Gastroesophageal sphincter (tissue), 4 donors: ENCODE data around the gene AUTS2. TPM values are rescaled to one million over a fixed set of nuclear protein-coding genes. Genes with fewer than 3 reads are reported as not detected.

Source experiments
- ATAC-seq: fragments of 150-250 bp; one replicate; pipeline ENCODE4 v1.9.1; 2016; ENCODE audit warnings: mild to moderate bottlenecking, moderate library complexity
- H3K27ac ChIP-seq, 4 donors: fragments of 200-600 bp; sonication (generic) in 3 of 4; 1 replicate in 3 of 4; 2 replicates in 1 of 4; pipeline ENCODE4 v1.5.1; 2016 to 2019
- H3K27me3 ChIP-seq: fragments of 200-600 bp; sonication (generic); one replicate; pipeline ENCODE4 v1.5.1; 2019
- H3K36me3 ChIP-seq, 2 donors: fragments of 200-600 bp; sonication (generic); one replicate each; pipeline ENCODE4 v1.5.1; 2019; ENCODE audit warnings: control low read depth in 1 of 2
- H3K4me1 ChIP-seq, 3 donors: fragments of 200-600 bp; sonication (generic); 1 replicate in 2 of 3; 2 replicates in 1 of 3; pipeline ENCODE4 v1.5.1; 2016 to 2019; ENCODE audit warnings: control low read depth in 2 of 3
- H3K4me3 ChIP-seq, 2 donors: fragments of 200-600 bp; sonication (generic); one replicate each; pipeline ENCODE4 v1.5.1; 2019; ENCODE audit warnings: mild to moderate bottlenecking in 1 of 2, moderate library complexity in 1 of 2
- H3K9me3 ChIP-seq, 3 donors: fragments of 200-600 bp; sonication (generic); one replicate each; pipeline ENCODE4 v1.5.1; 2017 to 2019; ENCODE audit warnings: control low read depth in 2 of 3
- EP300 ChIP-seq: sonication (generic); formaldehyde crosslinking; IDR thresholded peaks from one replicate; pipeline ENCODE4 v1.6.1; 2017; ENCODE audit warnings: antibody characterized with exemption, mild to moderate bottlenecking
- POLR2A ChIP-seq, 2 donors: fragments of 450-650 bp; IDR thresholded peaks; one replicate each; pipeline ENCODE4 v1.6.1; 2017; ENCODE audit warnings: antibody characterized with exemption in 2 of 2, mild to moderate bottlenecking in 2 of 2, moderate library complexity in 1 of 2
- POLR2AphosphoS5 ChIP-seq: sonication (generic); formaldehyde crosslinking; IDR thresholded peaks from one replicate; pipeline ENCODE4 v1.6.1; 2017; ENCODE audit warnings: antibody characterized with exemption
- WGBS, 2 donors: methylation state at CpG; one replicate each; pipeline ENCODE4 v1.1.5; 2018; ENCODE audit warnings: low coverage in 1 of 2; 5-methylcytosine and 5-hydroxymethylcytosine counted together
- total RNA-seq, 4 donors: library from RNA; depleted of rRNA; stranded (reverse); fragments of >200 nt; gene quantifications; one replicate each; pipeline ENCODE4 v1.1.0, GENCODE V29; 2016
- TF ChIP-seq, protein P1 (sequence below), 4 experiments: fragments of 200-600 bp in 2 of 4; fragments of 450-650 bp in 2 of 4; sonication (generic) in 1 of 4; IDR thresholded peaks; one replicate each; pipeline ENCODE4 v1.5.1; 2017 to 2019; ENCODE audit warnings: antibody characterized with exemption in 4 of 4, mild to moderate bottlenecking in 2 of 4, moderate library complexity in 2 of 4

The AUTS2 gene
- total RNA-seq, 4 donors from 2014 or later: 12.2 to 48.7 (median 44.1) TPM

DNA sequence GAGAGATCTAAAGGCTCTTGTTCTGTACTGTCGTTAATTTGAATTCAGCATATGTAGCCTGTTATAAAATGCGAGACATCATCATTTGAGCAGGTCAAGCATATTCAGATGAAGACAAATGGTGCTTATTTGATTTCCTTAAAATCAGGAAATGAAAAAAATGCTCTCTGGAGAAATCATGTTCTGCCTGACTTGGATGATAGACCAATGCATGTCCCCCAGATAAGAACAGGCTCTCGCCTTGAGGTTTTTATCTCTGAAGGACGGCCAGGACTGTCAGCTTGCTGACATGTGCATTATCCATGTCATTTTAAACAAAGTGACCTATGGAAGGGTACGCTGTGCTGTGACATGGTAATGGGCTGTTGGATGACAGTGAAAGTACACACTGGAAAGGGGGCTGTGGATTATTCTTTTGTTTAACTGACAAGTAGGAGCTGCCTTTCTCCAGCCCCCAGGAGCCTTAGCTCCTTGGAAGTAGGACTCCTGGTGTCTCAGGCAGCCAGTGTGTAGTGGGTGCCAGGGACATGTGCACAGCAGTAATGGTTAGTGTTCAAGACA is 838.6 kb downstream of the AUTS2 start:
- no peaks in the 10 kb centered on the region for H3K27me3 ChIP-seq
- H3K9me3 ChIP-seq: no peaks in the 10 kb centered on the region
- H3K4me1 ChIP-seq: no peaks in the 10 kb centered on the region
- peaks cover 0 to 5% of the 10 kb centered on the region in 2 donors for H3K36me3 ChIP-seq
- 91% methylated on average over 5 of the region's 5 CpGs; no CpG with 5 or more reads in 1 of the 2 donors for WGBS, 2 donors
- ATAC-seq: no peak
- H3K4me3 ChIP-seq: no peak overlapping the region
- TF ChIP-seq, protein P1, sequence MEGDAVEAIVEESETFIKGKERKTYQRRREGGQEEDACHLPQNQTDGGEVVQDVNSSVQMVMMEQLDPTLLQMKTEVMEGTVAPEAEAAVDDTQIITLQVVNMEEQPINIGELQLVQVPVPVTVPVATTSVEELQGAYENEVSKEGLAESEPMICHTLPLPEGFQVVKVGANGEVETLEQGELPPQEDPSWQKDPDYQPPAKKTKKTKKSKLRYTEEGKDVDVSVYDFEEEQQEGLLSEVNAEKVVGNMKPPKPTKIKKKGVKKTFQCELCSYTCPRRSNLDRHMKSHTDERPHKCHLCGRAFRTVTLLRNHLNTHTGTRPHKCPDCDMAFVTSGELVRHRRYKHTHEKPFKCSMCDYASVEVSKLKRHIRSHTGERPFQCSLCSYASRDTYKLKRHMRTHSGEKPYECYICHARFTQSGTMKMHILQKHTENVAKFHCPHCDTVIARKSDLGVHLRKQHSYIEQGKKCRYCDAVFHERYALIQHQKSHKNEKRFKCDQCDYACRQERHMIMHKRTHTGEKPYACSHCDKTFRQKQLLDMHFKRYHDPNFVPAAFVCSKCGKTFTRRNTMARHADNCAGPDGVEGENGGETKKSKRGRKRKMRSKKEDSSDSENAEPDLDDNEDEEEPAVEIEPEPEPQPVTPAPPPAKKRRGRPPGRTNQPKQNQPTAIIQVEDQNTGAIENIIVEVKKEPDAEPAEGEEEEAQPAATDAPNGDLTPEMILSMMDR (IDR thresholded peaks at IDR 0.05): no peak
- TF ChIP-seq POLR2A (IDR thresholded peaks at IDR 0.05) (no peak), EP300 (no peak), POLR2AphosphoS5 (no peak)
- H3K27ac ChIP-seq: no peak overlapping the region

GRCh38 chr7:70439651-70440050 is 841.4 kb downstream of the AUTS2 start:
- no peaks in the 10 kb centered on the region for H3K27me3 ChIP-seq
- H3K9me3 ChIP-seq: no peaks in the 10 kb centered on the region
- peaks cover 0 to 5% of the 10 kb centered on the region in 2 donors for H3K36me3 ChIP-seq
- no peak for ATAC-seq
- H3K4me1 ChIP-seq: no peaks in the 10 kb centered on the region
- TF ChIP-seq, protein P1 (IDR thresholded peaks at IDR 0.05): no peak
- no peak for TF ChIP-seq POLR2A (IDR thresholded peaks at IDR 0.05)
- no peak for TF ChIP-seq POLR2AphosphoS5
- TF ChIP-seq EP300: no peak
- no peak overlapping the region for H3K4me3 ChIP-seq
- no peak overlapping the region for H3K27ac ChIP-seq
- WGBS, 2 donors: 49 to 53% methylated on average over 2 of the region's 2 CpGs

- Histone ChIP-seq H3K27me3 (no peaks in the 10 kb centered on the region), H3K4me3 (no peak overlapping the region), H3K27ac (no peak overlapping the region), H3K36me3 (no peaks in the 10 kb centered on the region), H3K9me3 (no peaks in the 10 kb centered on the region), H3K4me1 (no peaks in the 10 kb centered on the region)
- ATAC-seq: no peak
- 89 to 94% methylated on average over 7 to 9 of the region's 13 CpGs for WGBS, 2 donors
- TF ChIP-seq POLR2A (IDR thresholded peaks at IDR 0.05) (no peak), EP300 (no peak), POLR2AphosphoS5 (no peak)
- TF ChIP-seq, protein P1 (IDR thresholded peaks at IDR 0.05): no peak
Measured at GRCh38 chr7:70446448-70447143, 848.3 kb downstream of the AUTS2 start.

DNA sequence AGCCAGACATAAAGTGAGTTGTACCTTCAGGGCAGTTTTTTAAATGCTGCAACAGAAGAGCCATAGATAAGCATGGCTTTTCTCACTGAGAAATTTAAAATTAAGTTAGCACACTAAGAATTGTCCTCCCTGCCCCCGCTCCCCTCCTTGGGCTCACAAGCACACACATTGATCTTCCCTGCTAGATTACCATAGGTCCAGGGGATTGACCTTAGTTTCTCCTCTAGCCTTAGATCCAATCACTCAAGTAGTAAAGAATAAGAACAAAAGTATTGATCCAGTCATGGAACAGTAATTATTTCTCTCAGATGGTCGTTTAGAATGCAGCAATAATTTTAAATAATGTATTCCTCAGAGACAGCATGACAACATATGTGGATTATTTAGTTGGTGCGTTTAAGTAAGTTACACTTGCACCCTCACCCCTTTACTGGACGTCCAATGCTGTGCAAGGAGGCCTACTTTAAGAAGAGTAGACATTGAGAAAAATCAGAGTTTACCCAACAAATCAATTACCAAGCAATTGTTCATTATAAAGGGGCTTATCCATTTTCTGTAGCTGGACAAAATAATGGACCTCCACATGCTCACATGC is 850.1 kb downstream of the AUTS2 start:
- Histone ChIP-seq H3K27me3 (no peaks in the 10 kb centered on the region), H3K36me3 (no peaks in the 10 kb centered on the region), H3K9me3 (no peaks in the 10 kb centered on the region), H3K4me1 (no peaks in the 10 kb centered on the region), H3K27ac (no peak overlapping the region), H3K4me3 (no peak overlapping the region)
- TF ChIP-seq POLR2A (IDR thresholded peaks at IDR 0.05): no peak
- TF ChIP-seq, protein P1 (IDR thresholded peaks at IDR 0.05): no peak
- 85 to 89% methylated on average over 4 of the region's 4 CpGs for WGBS, 2 donors
- ATAC-seq: no peak

- no peak for ATAC-seq
- TF ChIP-seq POLR2A (IDR thresholded peaks at IDR 0.05) (no peak), EP300 (no peak), POLR2AphosphoS5 (no peak)
- TF ChIP-seq, protein P1 (IDR thresholded peaks at IDR 0.05): no peak
- Histone ChIP-seq H3K27me3 (no peaks in the 10 kb centered on the region), H3K9me3 (no peaks in the 10 kb centered on the region), H3K27ac (no peak overlapping the region), H3K4me1 (no peaks in the 10 kb centered on the region), H3K4me3 (no peak overlapping the region), H3K36me3 (no peaks in the 10 kb centered on the region)
- 79 to 94% methylated on average over 2 of the region's 2 CpGs for WGBS, 2 donors
Measured at GRCh38 chr7:70450731-70451130, 852.5 kb downstream of the AUTS2 start.
